ENCODE data around the gene BTBD17.

Gene BTBD17

GRCh38 chr17:74359916-74360315 is 1.8 kb downstream of the BTBD17 start:
- no peak for DNase-seq (ENCODE audit: low read depth, low spot score)

- DNase-seq (ENCODE audit: low read depth, low spot score), result no peak
Observed at GRCh38 chr17:74358697-74359096, 3.0 kb downstream of the BTBD17 start.

GRCh38 chr17:74357466-74357809 is 4.2 kb downstream of the BTBD17 start:
- DNase-seq (ENCODE audit: low read depth, low spot score), result no peak

GRCh38 chr17:74356646-74357465 is 4.8 kb downstream of the BTBD17 start:
- DNase-seq (ENCODE audit: low read depth, low spot score), result no peak

- no peak for DNase-seq (ENCODE audit: low read depth, low spot score)
Observed at GRCh38 chr17:74355065-74355464, 6.6 kb downstream of the BTBD17 start.

GRCh38 chr17:74354561-74354960 is 7.1 kb downstream of the BTBD17 start:
- DNase-seq (ENCODE audit: low read depth, low spot score), result no peak

- DNase-seq (ENCODE audit: low read depth, low spot score), result no peak
Observed at GRCh38 chr17:74354123-74354522, 7.5 kb downstream of the BTBD17 start.

GRCh38 chr17:74353446-74354060 is 8.1 kb downstream of the BTBD17 start:
- DNase-seq (ENCODE audit: low read depth, low spot score), result no peak

GRCh38 chr17:74351552-74352210 is 10.0 kb downstream of the BTBD17 start:
- no peak for DNase-seq (ENCODE audit: low read depth, low spot score)

- no peak for DNase-seq (ENCODE audit: low read depth, low spot score)
Observed at GRCh38 chr17:74350486-74350885, 11.2 kb downstream of the BTBD17 start.

GRCh38 chr17:74349120-74349519 is 12.5 kb downstream of the BTBD17 start:
- no peak for DNase-seq (ENCODE audit: low read depth, low spot score)

GRCh38 chr17:74347646-74348045 is 14.0 kb downstream of the BTBD17 start:
- no peak for DNase-seq (ENCODE audit: low read depth, low spot score)

- DNase-seq (ENCODE audit: low read depth, low spot score), result no peak
Observed at GRCh38 chr17:74345433-74346241, 16.0 kb downstream of the BTBD17 start.

GRCh38 chr17:74344658-74345057 is 17.0 kb downstream of the BTBD17 start:
- no peak for DNase-seq (ENCODE audit: low read depth, low spot score)

- DNase-seq (ENCODE audit: low read depth, low spot score), result no peak
Observed at GRCh38 chr17:74343526-74344284, 18.0 kb downstream of the BTBD17 start.

- no peak for DNase-seq (ENCODE audit: low read depth, low spot score)
Observed at GRCh38 chr17:74343121-74343520, 18.5 kb downstream of the BTBD17 start.

- DNase-seq (ENCODE audit: low read depth, low spot score), result no peak
Observed at GRCh38 chr17:74342224-74342623, 19.4 kb downstream of the BTBD17 start.

- DNase-seq (ENCODE audit: low read depth, low spot score), result no peak
Observed at GRCh38 chr17:74340470-74341023, 21.1 kb downstream of the BTBD17 start.

- no peak for DNase-seq (ENCODE audit: low read depth, low spot score)
Observed at GRCh38 chr17:74339537-74340195, 22.0 kb downstream of the BTBD17 start.

GRCh38 chr17:74337834-74338500 is 23.7 kb downstream of the BTBD17 start:
- no peak for DNase-seq (ENCODE audit: low read depth, low spot score)
